ENCODE data around the gene DUOX1.

GRCh38 chr15:45091161-45091560, 38.6 kb upstream of the DUOX1 start:
- TF ChIP-seq YY1 (IDR thresholded peaks at IDR 0.05; ENCODE audit: insufficient read depth, insufficient read length) (no peak), SUZ12 (IDR thresholded peaks at IDR 0.05; ENCODE audit: extremely low read depth, insufficient read depth, insufficient read length) (no peak)
